Fibroblast of mammary gland (primary cell): ENCODE results near the gene AIF1.
A peak's percentile ranks its signal among the peaks of the same experiment; 100 is the strongest.

Experiments
- DNase-seq: peaks from one replicate; pipeline ENCODE4 v3.0.0-alpha.2; 2010; ENCODE audit warnings: low read depth
- H3K4me3 ChIP-seq: 2 replicates; pipeline ENCODE4 v1.5.1; 2011; ENCODE audit warnings: low read depth, mild to moderate bottlenecking, low read length, moderate library complexity; ENCODE audit not compliant: control insufficient read depth
- TF ChIP-seq, protein P1 (sequence below): conservative IDR thresholded peaks from 2 replicates; pipeline ENCODE4 v1.5.1; 2011; ENCODE audit warnings: low read depth, low read length, inconsistent platforms; ENCODE audit not compliant: control insufficient read depth, insufficient read depth

AIF1 gene

DNA sequence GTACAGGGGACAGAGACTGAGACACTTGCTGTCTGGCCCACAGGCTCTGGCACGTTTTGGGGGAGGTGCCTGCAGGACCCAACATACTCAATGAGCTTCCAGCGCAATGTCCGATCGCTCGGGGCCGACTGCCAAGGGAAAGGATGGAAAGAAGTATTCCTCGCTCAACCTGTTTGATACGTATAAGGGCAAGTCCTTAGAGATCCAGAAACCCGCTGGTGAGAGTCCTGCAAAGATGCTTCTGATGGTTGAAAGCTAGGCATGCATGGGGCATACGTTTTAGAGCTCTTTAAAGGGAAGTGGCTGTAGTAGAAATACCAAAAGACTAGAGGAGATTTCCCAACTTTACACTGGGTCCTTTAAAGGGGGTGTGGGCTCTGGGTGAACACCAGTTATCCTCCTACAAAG is 7.7 kb downstream of the AIF1 start:
- peak overlapping the region; percentile 97 for H3K4me3 ChIP-seq

DNA sequence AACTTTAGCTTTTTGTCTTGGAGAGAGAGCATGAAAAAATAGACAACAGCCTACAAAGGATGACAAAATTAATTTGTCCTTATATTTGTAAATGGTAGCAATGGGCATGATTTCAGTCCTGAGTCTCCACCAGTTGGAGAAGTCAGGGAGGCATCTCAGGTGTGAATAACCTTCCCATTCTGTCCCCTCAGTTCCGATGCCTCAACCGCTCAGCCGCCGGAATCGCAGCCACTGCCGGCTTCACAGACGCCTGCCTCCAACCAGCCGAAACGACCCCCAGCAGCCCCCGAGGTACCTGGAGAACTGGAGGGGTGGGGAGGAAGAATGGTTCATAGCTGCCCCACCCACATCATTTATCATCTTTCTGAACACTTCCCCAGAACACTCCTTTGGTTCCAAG is 9.0 kb downstream of the AIF1 start:
- no peak for DNase-seq
- no peak overlapping the region for H3K4me3 ChIP-seq
- TF ChIP-seq, protein P1, sequence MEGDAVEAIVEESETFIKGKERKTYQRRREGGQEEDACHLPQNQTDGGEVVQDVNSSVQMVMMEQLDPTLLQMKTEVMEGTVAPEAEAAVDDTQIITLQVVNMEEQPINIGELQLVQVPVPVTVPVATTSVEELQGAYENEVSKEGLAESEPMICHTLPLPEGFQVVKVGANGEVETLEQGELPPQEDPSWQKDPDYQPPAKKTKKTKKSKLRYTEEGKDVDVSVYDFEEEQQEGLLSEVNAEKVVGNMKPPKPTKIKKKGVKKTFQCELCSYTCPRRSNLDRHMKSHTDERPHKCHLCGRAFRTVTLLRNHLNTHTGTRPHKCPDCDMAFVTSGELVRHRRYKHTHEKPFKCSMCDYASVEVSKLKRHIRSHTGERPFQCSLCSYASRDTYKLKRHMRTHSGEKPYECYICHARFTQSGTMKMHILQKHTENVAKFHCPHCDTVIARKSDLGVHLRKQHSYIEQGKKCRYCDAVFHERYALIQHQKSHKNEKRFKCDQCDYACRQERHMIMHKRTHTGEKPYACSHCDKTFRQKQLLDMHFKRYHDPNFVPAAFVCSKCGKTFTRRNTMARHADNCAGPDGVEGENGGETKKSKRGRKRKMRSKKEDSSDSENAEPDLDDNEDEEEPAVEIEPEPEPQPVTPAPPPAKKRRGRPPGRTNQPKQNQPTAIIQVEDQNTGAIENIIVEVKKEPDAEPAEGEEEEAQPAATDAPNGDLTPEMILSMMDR: no peak

More for the DNA sequence above, 7.7 kb downstream of the AIF1 start:
- DNase-seq: no peak
- TF ChIP-seq, protein P1: no peak

DNA sequence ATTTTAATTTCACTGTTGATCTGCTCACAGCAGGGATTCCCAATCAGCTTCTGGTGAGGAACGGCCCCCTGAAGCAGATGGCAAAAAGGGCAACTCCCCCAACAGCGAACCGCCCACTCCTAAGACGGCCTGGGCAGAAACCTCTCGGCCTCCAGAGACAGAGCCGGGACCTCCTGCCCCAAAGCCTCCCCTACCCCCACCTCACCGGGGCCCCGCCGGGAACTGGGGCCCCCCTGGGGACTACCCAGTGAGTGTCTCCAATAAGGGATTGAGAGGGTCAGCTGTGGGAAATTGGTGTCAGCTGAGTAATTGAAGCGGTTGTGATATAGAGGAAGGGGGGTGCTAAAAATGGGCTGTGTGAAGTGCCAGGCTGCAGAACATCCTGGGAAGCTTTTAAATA is 11.9 kb downstream of the AIF1 start:
- TF ChIP-seq, protein P1: no peak
- DNase-seq: no peak

DNA sequence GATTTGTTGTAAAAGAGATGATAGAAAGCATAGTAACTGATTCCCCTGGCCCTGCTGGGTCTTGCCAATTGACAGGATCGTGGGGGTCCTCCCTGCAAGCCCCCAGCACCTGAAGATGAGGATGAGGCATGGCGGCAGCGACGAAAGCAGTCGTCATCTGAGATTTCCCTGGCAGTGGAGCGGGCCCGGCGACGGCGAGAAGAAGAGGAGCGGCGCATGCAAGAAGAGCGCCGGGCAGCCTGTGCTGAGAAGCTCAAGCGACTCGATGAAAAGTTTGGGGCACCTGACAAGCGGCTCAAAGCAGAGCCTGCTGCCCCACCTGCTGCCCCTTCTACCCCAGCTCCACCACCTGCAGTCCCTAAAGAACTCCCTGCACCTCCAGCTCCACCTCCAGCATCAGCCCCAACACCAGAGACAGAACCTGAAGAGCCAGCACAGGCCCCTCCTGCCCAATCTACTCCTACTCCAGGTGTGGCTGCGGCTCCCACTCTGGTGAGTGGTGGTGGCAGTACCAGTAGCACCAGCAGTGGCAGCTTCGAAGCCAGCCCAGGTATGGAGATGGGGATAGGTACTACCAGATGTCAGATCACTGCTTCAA is 12.8 kb downstream of the AIF1 start:
- H3K4me3 ChIP-seq: no peak overlapping the region
- TF ChIP-seq, protein P1: no peak
- no peak for DNase-seq

More for the DNA sequence above, 11.9 kb downstream of the AIF1 start:
- H3K4me3 ChIP-seq: no peak overlapping the region

DNA sequence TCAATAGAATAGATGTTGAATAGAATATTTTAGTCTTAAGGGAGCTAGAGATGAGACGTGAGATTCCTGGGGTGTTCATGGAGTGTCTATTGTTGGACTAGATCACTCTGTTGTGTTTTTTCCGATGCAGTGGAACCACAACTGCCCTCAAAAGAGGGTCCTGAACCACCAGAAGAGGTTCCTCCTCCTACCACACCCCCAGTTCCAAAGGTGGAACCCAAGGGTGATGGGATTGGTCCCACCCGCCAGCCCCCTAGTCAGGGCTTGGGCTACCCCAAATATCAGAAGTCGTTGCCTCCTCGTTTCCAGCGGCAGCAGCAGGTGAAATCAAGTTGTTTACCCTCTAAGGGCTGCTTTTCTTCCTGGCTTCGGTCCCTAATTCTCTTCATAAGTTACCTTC is 14.0 kb downstream of the AIF1 start:
- no peak for DNase-seq
- H3K4me3 ChIP-seq: no peak overlapping the region
- TF ChIP-seq, protein P1: no peak

DNA sequence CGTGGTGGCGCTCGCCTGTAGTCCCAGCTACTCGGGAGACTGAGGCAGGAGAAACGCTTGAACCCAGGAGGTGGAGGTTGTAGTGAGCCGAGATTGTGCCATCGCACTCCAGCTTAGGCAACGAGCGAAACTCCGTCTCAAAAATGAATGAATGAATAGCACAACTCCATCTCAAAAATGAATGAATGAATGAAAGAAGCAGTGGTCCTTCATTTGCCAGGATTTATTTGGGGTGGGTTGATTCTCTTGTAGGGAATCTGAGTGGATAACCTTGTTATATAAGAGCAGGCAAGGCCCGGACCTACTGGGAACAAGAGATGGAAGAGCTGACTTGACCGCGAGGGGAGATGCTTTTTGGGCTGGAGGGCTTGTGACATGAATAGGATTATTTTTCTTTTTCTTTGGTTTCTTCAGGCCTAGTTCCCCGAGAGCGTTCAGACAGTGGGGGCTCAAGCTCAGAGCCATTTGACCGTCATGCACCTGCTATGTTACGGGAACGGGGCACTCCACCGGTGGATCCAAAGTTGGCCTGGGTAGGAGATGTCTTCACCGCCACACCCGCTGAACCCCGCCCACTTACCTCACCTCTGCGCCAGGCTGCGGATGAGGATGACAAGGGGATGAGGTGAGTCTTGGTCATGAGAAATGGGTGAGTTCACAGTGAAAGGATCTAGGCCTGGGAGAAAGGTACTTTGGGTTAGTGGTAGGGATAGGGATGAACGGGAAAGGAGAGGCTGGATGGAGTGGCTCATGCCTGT is 15.3 kb downstream of the AIF1 start:
- no peak overlapping the region for H3K4me3 ChIP-seq
- DNase-seq: no peak
- TF ChIP-seq, protein P1: no peak
